NCI-H2196 treated with DMSO at 0.1 percent for 48 hours (cell line): ENCODE results near the gene AP1M2.
"Not testable (repeated sequence)": the region's sequence is repeated elsewhere in the genome, so short reads cannot be mapped to it uniquely, and the experiment has no call there.

Source experiments
- DNase-seq: peaks from one replicate; lab custom pipeline; 2025; ENCODE audit not compliant: unreplicated experiment; lab: John Stamatoyannopoulos, UW

AP1M2 gene

GRCh38 chr19:10602330-10603083, 15.4 kb upstream of the AP1M2 start:
- DNase-seq = peak; percentile 18

DNA sequence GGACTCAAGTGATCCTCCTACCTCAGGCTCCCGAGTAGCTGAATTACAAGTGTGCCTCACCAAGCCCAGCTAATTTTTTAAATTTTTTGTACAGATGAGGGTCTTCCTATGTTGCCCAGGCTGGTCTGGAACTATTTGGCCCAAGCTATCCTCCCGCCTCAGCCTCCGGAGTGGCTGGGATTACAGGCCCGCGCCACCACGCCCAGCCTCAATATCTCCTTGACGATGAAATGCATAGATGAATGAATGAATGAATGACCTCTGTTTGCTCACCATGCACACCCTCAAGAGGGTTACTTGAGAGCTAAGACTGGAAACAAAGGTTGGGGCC, 14.9 kb upstream of the AP1M2 start:
- no peak for DNase-seq

- no peak for DNase-seq
Observed at GRCh38 chr19:10600149-10600548, 13.0 kb upstream of the AP1M2 start.

- DNase-seq = no peak
Observed at GRCh38 chr19:10593820-10594637, 6.9 kb upstream of the AP1M2 start.

GRCh38 chr19:10593148-10593547, 6.0 kb upstream of the AP1M2 start:
- DNase-seq = no peak

DNA sequence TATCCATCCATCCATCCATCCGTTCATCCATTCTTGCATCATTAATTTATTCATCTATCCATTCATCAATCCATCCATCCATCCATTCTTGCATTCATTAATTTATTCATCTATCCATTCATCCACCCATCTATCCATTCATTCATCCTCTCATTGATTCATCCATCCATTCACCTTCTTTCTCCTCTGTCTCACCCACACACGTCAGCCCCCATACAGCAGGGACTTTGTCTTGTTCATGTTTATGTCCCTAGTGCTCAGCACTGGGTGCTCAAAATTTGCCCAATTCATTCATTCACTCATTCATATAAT, 683 bp upstream of the AP1M2 start:
- DNase-seq = no peak

DNA sequence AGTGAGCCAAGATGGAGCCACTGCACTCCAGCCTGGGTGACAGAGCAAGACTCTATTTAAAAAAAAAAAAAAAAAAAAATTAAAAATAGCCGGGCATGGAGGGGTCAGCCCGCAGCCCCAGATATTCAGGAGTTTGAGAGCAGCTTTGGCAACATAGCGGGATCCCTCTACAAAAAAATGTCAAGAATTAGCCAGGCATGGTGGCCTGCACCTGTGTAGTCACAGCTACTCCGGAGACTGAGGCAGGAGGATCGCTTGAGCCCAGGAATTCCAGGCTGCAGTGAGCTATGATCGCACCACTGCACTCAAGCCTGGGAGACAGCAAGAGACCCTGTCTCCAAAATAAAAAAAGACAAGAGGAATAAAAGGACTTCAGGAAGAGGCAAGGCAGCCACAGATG, 716 bp downstream of the AP1M2 start:
- DNase-seq = no peak

DNA sequence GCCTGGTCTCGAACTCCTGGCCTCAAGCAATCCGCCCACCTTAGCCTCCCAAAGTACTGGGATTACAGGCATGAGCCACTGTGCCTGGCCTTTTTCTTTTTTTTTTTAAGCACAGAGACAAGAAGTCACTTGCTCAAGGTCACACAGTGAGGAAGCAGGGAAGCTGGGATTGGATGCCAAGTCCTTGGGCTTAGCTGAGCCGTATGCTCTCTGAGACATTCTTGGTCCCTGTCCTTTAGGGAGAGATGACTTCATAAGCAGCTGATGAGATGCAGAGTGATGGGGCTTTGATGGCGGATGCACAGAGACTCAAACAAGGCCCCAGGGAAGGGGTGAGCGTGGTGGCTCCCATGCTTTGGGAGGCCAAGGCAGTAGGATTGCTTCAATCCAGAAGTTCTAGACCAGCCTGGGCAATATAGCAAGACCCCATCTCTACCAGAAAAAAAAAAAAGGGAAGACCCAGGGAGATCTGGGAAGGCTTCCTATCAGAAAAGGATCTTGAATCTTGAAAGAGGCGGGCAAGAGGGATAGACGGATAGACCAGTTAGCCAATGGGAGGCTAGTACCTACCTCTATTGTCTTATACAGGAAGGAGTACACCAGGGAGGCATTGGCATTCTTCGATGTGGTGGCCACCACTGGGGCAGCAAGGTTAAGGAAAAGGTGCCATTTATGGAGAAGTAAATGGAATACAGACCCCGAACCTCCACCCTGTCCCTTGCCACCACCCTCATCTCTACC, 3.9 kb downstream of the AP1M2 start:
- no peak for DNase-seq

DNA sequence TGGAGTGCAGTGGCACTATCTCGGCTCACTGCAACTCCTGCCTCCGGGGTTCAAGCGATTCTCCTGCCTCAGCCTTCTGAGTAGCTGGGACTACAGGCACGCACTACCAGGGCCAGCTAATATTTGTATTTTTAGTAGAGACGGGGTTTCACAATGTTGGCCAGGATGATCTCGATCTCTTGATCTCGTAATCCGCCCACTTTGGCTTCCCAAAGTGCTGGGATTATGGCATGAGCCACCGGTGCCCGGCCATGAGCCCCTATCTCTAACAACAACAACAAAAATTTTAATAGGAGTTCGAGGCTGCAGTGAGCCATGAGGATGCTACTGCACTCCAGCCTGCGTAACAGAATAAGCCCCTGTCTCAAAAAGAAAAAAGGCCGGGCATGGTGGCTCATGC, 5.0 kb downstream of the AP1M2 start:
- no peak for DNase-seq

GRCh38 chr19:10580979-10581631, 6.0 kb downstream of the AP1M2 start:
- peak; percentile 78 for DNase-seq

- DNase-seq = no peak
Observed at GRCh38 chr19:10577951-10578350, 9.2 kb downstream of the AP1M2 start.

- no peak for DNase-seq
Observed at GRCh38 chr19:10575011-10575716, 11.9 kb downstream of the AP1M2 start.

DNA sequence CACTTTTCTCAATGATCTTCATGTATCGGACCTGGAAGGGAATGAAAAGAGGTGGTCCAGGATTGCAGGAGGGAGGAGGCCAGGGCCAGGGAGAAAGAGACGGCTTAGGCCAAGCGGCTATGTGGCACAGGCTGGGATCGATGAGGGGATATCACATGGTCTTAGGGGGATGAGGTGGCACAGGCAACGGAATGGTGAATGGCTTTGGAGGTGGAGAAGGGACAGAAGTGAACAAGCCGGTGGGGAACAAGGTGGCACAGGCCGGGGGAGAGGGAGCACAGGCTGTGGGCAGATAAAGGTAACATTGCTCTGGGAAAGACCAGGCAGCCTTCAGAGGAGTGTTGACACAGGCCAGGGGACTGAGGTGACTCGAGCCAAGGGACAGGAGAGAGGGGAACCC, 12.7 kb downstream of the AP1M2 start:
- DNase-seq = no peak

DNA sequence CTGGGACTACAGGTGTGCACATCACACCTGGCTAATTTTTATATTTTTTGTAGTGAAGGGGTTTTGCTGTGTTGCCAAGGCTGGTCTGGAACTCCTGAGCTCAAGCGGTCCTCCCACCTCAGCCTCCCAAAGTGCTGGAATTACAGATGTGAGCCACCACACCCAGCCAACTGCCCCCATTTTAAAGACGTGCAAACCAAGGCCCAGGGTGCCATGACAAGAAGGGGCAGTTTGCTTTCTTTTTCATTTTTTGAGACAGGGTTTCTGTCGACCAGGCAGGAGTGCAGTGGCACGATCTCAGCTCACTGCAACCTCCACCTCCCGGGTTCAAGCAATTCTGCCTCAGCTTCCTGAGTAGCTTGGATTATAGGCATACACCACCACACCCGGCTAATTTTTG, 13.3 kb downstream of the AP1M2 start:
- not testable (repeated sequence) for DNase-seq

DNA sequence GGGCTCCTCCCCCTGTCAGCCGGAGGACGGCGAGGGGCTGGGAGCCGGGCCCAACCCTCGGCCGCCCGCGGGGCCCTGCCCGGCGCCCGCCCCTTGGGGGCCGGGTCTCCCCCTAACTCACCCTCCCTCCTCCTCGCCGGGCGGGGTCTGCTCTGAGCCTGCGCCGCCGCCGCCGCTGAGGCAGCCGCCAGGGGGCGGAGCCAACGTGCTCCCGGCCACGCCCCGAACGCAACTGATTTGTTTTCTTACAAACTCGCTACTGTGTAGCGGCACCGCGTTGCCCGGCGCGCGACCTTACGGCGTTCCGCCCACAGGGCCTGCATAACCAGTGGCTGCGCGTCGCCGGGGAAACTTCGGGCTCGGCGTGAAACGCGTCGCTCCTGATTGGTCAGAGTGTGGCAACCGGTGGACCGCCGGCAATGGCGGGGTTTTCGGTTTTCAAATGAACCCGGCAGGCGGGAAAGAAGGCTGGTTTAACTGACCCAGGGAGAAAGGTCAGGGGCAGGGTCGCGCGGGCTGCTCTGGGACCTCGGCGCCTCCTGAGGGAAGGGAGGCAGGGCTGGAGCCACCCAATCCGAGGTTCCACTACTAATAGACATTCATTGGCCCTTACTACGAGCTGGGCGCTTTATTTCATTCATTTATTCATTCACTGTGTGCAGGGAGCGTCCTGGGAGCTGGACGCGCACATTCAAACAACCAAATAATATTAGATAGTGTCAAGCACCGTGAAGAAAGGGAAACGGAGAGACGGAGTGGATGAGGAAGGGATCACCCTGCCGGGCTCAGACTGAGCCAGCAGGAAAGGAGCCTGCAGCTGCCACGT, 18.1 kb downstream of the AP1M2 start, which contains the start of gene CDKN2D:
CDKN2D (minus strand) TSS at position 154 of the 826 bp plus-strand sequence. CDS start 326 bp downstream, outside the sequence.
- peak; percentile 98 for DNase-seq

DNA sequence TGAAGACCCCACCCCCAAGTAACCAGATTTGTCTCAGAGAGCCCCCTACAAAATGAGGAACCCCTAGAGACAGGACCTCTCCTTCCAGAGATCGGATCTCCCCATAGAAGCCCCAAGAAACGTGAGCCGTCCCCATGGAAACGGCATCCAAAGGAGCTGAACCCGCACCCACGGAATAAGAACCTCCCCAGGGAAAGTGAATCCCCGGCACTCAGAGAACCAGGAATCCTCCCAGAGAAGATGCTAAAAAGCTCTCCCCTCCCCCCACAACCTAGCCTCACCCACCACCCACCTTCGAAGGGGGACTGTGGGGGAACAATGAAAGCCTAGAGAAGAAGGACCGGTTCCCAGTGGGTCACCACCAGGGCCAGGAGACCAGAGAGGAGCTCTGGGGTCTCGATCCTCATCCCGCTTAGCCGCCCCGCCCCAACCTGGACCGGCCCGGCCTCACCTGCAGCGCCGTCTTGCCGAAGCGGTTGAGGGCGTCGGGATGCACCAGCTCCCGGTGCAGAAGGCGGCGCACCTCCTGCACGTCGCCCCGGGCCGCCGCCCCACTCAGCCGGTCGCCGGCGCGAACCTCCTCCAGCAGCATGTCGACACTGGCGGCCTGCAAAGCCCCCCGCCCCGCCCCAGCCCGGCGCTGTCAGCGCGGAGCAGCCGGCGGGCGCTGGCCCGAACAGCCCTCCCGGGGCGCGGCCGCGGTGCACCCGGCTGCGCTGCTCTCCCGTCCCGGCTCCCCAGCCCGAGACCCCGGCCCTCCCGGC, 18.9 kb downstream of the AP1M2 start:
- no peak for DNase-seq

DNA sequence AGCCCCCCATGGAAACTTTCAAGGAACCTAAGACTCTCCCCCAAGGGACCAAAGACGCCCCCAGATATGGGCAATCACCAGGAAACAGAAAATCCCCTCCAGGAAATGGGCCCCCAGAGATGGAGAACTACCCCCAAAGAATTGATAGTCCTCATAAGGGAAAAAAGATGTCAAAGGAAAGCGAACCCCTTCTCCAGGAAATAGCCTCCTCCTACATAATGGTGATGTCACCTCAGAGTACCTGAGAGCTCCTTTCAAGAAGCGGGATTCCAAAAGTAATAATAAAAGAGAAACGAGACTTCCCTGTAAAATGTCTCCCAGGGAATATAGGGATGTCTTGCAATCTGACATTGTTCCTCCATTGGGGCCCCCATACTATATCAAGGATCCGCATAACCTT, 19.5 kb downstream of the AP1M2 start:
- DNase-seq = no peak

- DNase-seq = no peak
Observed at GRCh38 chr19:10566658-10567410, 20.3 kb downstream of the AP1M2 start.

DNA sequence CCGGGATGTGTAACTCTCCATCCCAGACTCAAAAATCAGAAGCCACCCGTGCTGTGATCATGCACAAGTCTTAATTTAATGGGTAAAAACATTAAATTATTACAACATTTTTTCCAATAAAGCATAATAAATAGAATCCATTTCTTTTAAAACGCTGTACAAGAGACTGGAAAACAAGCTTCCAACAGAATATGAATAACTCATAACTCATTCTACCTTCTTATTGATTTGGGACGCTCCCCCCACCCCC, 20.8 kb downstream of the AP1M2 start:
- no peak for DNase-seq
